ENCODE results near the gene CALHM4.
"Not testable (repeated sequence)": the region's sequence is repeated elsewhere in the genome, so short reads cannot be mapped to it uniquely, and the experiment has no call there.

The CALHM4 gene

GRCh38 chr6:116578335-116578734, 24.8 kb downstream of the CALHM4 start:
- no peak for DNase-seq

- DNase-seq, result no peak
Observed at GRCh38 chr6:116579143-116579542, 25.6 kb downstream of the CALHM4 start.

- DNase-seq, result no peak
Observed at GRCh38 chr6:116580198-116580597, 26.6 kb downstream of the CALHM4 start.

- no peak for DNase-seq
Observed at GRCh38 chr6:116586276-116586675, 32.7 kb downstream of the CALHM4 start.

GRCh38 chr6:116586738-116587137, 33.2 kb downstream of the CALHM4 start:
- no peak for DNase-seq

GRCh38 chr6:116595247-116595646, 41.7 kb downstream of the CALHM4 start:
- no peak for DNase-seq

GRCh38 chr6:116596815-116597214, 43.3 kb downstream of the CALHM4 start:
- no peak for DNase-seq

- DNase-seq, result not testable (repeated sequence)
Observed at GRCh38 chr6:116603916-116604315, 50.4 kb downstream of the CALHM4 start.

- not testable (repeated sequence) for DNase-seq
Observed at GRCh38 chr6:116604868-116605267, 51.3 kb downstream of the CALHM4 start.

GRCh38 chr6:116605935-116606334, 52.4 kb downstream of the CALHM4 start:
- DNase-seq, result no peak
